GM12864 (cell line): ENCODE results near the gene EP400.

ENCODE experiments used
- DNase-seq: peaks from one replicate; pipeline ENCODE4 v3.0.0-alpha.2; 2011; ENCODE audit warnings: low read depth
- H3K4me3 ChIP-seq: 2 replicates; pipeline ENCODE4 v1.5.1; 2011; ENCODE audit warnings: mild to moderate bottlenecking, low read depth, low read length, control low read depth
- CTCF ChIP-seq: IDR thresholded peaks from 2 replicates; pipeline ENCODE4 v1.5.1; 2011; ENCODE audit warnings: low read depth, mild to moderate bottlenecking, moderate library complexity, low read length, control low read depth, inconsistent platforms; ENCODE audit errors: missing control alignments

Gene EP400

GRCh38 chr12:132012919-132013568 lies 63.3 kb downstream of the EP400 start:
- DNase-seq, result no peak
- no peak for TF ChIP-seq CTCF

GRCh38 chr12:132014092-132014914 lies 64.6 kb downstream of the EP400 start:
- no peak for DNase-seq
- no peak for TF ChIP-seq CTCF

More at GRCh38 chr12:132012919-132013568, 63.3 kb downstream of the EP400 start:
- no peak overlapping the region for H3K4me3 ChIP-seq

GRCh38 chr12:132014915-132015280 lies 65.2 kb downstream of the EP400 start:
- H3K4me3 ChIP-seq, result no peak overlapping the region
- no peak for DNase-seq
- TF ChIP-seq CTCF, result no peak

More at GRCh38 chr12:132014092-132014914, 64.6 kb downstream of the EP400 start:
- no peak overlapping the region for H3K4me3 ChIP-seq

- no peak for TF ChIP-seq CTCF
- no peak overlapping the region for H3K4me3 ChIP-seq
- DNase-seq, result no peak
Measured at GRCh38 chr12:132015686-132016430, 66.1 kb downstream of the EP400 start.

- DNase-seq, result no peak
- H3K4me3 ChIP-seq, result no peak overlapping the region
- no peak for TF ChIP-seq CTCF
Measured at GRCh38 chr12:132018193-132018916, 68.6 kb downstream of the EP400 start.

- DNase-seq, result no peak
- no peak overlapping the region for H3K4me3 ChIP-seq
- no peak for TF ChIP-seq CTCF
Measured at GRCh38 chr12:132019891-132020290, 70.1 kb downstream of the EP400 start.
